HG03139 (cell line): ENCODE measurements around the gene NUTF2.

Experiments
- ATAC-seq: cut with Tn5 transposase; IDR thresholded peaks from one replicate; pipeline ENCODE4 v1.9.1; 2021; ENCODE audit not compliant: unreplicated experiment

The NUTF2 gene

GRCh38 chr16:67917140-67917851, 70.6 kb downstream of the NUTF2 start:
- ATAC-seq = no peak

- ATAC-seq = no peak
Observed at GRCh38 chr16:67917852-67918236, 71.1 kb downstream of the NUTF2 start.

- ATAC-seq = no peak
Observed at GRCh38 chr16:67919622-67920221, 73.0 kb downstream of the NUTF2 start.
